HG03378 (cell line): Measurements from ENCODE around the gene SLC6A18.

Experiments used
- ATAC-seq: cut with Tn5 transposase; IDR thresholded peaks from one replicate; pipeline ENCODE4 v1.9.1; 2021; ENCODE audit warnings: mild to moderate bottlenecking, moderate library complexity; ENCODE audit not compliant: unreplicated experiment

Gene SLC6A18

GRCh38 chr5:1214163-1214935, 10.8 kb upstream of the SLC6A18 start:
- ATAC-seq, result no peak

DNA sequence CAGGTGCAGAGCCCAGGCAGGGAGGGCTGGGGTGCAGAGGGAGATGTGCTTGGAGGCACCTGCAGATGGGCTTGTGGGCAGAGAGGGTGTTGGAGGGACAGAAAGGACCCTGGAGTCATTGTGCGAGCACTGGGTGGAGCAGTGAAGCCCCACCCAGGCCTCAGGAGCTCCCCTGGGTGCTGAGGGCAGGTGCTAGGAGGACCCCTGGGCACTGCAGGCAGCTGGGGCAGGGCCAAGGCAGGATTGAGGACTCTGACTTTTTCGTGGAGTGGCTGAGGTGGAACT, 10.3 kb upstream of the SLC6A18 start:
- no peak for ATAC-seq

GRCh38 chr5:1215320-1216096, 9.7 kb upstream of the SLC6A18 start:
- ATAC-seq, result no peak

- ATAC-seq, result no peak
Measured at GRCh38 chr5:1216211-1216917, 8.8 kb upstream of the SLC6A18 start.

- ATAC-seq, result no peak
Measured at GRCh38 chr5:1216918-1217295, 8.3 kb upstream of the SLC6A18 start.

- ATAC-seq, result no peak
Measured at GRCh38 chr5:1217596-1218206, 7.5 kb upstream of the SLC6A18 start.

DNA sequence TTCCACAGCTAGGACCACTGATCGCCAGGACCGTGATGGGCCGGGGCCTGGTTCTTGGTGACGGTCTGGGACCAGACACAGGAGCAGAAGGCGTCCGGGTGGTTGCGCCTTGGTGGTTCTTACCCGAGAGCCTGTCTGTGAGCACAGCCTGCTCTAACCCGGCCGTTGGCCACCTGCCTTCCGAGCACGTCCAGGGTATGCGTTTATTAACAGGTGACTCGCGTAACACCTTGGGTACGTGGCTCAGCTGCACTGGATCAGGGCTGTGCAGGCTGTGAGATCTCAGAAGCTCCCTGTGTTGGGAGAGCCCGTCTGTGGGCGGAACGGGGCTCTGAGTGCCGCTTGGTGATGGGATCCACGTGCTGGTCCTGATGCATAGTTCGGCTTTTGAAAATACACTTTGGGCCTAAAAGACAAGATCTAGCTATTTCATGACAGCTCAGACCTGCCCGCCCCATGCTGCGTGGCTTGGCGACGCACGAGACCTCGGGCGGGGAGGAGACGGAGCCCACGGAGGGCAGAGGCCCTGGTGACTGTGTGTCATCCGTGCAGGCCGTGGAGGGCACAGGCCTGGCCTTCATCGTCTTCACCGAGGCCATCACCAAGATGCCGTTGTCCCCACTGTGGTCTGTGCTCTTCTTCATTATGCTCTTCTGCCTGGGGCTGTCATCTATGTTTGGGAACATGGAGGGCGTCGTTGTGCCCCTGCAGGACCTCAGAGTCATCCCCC, 6.7 kb upstream of the SLC6A18 start:
- no peak for ATAC-seq

DNA sequence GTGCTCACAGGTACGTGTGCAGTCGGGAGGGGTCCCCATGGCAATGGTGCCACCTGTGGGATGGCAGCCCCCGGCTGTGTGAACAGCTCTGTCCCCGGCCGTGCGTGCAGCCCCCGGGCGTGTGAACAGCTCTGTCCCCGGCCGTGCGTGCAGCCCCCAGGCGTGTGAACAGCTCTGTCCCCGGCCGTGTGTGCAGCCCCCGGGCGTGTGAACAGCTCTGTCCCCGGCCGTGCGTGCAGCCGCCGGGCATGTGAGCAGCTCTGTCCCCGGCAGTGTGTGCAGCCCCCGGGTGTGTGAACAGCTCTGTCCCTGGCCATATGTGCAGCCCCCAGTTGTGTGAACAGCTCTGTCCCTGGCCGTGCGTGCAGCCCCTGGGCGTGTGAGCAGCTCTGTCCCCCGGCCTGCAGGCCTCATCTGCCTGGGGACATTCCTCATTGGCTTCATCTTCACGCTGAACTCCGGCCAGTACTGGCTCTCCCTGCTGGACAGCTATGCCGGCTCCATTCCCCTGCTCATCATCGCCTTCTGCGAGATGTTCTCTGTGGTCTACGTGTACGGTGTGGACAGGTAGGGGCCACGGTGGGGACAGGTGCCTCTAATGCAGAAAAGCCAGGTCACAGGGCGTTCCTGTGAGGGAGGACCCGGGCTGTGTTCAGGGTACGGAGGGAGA, 5.9 kb upstream of the SLC6A18 start:
- no peak for ATAC-seq

DNA sequence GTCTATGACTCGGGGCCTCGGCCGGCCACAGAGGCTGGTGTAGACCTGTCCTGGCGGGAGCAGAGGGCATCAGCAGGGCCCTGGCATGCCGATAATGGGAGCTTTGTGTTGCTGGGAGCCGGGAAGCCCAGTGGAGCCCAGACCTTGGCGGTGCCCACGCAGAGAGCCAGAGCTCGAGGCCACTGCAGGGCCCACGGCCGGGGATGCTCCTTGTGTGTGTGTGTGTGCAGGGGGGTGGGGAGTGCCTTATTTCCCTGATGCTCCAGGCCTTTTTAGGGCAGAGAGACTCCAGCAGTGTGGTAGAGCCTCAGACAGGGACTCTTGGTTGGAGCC, 5.4 kb upstream of the SLC6A18 start:
- no peak for ATAC-seq

DNA sequence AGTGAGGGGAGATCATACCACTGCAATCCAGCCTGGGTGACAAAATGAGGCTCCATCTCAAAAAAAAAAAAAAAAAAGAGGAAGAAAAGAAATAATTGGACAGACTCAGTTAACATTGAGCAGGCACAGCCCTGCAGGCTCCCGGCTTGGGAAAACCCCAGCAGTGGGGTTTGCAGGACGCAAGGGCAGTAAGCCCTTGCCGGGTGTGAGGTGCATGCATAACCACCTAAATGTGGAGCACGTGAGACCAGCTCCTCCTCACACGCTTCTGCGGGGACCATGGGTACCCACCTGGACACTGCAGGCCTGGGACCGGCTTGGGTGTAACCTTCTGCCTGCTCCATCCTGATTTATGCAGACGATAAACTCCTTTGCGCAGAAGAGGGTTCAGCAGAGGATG, 4.8 kb upstream of the SLC6A18 start:
- no peak for ATAC-seq

DNA sequence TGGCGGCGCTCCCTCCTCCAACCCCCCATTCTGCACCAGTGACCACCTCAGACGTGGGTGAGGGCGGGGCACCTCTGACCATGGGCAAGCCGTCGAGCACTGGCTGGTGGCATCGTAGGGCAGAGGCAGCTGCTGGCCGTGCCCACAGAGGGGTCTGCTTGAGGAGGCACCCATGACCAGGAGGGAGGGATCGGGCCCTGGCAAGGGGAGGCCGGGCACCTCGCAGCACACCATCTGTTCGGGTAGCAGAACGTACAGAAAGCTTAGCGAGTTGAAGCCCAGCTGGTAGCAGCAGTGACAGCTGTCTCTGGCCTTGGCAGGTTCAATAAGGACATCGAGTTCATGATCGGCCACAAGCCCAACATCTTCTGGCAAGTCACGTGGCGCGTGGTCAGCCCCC, 4.3 kb upstream of the SLC6A18 start:
- no peak for ATAC-seq

DNA sequence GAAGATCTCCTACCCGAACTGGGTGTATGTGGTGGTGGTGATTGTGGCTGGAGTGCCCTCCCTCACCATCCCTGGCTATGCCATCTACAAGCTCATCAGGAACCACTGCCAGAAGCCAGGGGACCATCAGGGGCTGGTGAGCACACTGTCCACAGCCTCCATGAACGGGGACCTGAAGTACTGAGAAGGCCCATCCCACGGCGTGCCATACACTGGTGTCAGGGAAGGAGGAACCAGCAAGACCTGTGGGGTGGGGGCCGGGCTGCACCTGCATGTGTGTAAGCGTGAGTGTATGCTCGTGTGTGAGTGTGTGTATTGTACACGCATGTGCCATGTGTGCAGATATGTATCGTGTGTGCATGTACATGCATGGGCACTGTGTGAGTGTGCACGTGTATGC, 3.5 kb upstream of the SLC6A18 start:
- no peak for ATAC-seq

DNA sequence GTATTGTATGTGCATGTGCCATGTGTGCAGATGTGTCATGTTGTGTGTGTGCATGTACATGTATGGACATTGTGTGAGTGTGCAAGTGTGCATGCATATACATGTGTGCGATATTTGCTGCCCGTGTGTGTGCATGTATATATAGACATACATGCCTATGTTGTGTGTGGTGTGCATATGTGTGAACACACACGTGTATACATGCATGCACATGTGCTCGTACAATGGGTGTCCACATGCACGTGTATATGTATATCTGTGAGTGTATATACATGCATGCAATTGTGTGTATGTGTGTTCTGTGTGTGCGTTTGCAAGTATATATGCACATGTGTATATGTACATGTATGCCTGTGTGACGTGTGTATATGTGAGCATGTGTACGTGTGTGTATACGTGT, 3.0 kb upstream of the SLC6A18 start:
- no peak for ATAC-seq

- ATAC-seq, result no peak
Measured at GRCh38 chr5:1222621-1223277, 2.4 kb upstream of the SLC6A18 start.

- ATAC-seq, result no peak
Measured at GRCh38 chr5:1223278-1223670, 1.9 kb upstream of the SLC6A18 start.

DNA sequence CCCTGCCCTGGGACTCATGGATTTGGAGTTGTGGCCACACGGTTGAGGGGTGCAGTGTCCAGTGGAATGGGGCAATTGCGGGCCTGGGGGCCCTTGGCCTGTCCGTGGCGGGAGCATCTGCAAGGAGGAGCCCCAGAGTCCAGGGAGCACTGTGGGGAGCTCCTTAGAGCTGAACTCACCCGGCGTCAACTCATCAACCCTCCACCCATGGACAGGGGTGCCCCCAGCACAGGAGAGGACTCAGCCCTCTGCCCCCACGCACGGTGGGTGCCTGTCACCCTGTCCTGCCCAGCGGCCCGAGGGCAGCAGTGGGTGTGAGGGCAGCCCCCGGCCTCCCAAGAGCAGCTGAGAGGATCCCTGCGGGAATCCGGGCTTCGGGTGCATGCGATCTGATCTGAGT, 550 bp upstream of the SLC6A18 start:
- no peak for ATAC-seq

DNA sequence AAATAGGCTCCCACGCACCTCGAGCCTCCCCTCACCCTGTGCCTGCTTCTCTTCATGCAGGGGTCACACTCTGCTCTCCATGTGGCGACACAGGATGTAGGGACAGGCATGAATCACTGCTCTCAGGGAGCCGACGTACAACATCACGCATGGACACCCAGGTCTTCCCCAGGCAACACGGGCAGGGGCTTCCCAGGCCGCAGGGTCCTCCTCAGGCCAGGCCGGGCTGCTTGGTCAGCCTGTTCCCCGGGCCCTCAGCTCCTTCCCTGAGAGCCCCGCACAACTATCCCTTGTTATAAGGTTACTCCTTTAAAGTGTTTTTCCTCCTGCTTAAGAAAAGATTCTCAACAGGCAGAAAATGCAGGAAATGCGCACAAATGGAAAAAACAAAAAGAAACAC, 1.1 kb downstream of the SLC6A18 start:
- ATAC-seq, result no peak

DNA sequence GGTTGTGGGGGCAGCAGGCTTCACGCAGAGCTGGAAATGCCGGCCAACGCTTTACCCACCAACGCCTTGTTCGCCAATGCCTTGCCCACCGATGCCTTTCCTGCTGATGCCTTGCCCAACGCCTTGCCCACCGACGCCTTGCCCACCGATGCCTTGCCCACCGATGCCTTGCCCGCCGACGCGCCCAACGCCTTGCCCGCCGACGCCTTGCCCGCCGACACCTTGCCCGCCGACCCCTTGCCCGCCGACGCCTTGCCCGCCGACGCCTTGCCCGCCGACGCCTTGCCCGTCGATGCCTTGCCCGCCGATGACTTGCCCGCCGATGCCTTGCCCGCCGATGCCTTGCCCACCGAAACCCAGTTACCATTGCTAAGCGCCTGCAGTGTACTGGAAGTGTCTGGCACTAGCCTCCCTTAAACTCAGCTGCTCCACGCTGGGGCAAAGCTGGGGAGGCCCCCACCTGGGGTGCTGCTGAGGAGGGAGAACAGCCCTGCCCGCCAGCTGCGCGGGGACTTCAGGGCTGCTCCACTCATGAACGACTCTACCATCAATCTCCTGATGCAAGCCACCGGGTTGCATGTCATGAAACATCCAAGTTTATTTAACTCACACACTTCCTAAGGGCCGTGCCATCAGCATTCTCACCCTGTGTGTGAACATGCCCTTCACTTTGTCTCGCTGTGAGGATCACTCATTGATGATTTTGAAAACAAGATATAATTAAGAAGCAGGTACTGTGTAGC, 1.8 kb downstream of the SLC6A18 start:
- no peak for ATAC-seq

GRCh38 chr5:1227667-1228066, 2.5 kb downstream of the SLC6A18 start:
- ATAC-seq, result no peak
